GM18498 (cell line): ENCODE results near the gene RBBP8NL.

Experiments used
- ATAC-seq: cut with Tn5 transposase; IDR thresholded peaks from one replicate; pipeline ENCODE4 v1.9.1; 2021; ENCODE audit warnings: mild to moderate bottlenecking, moderate library complexity; ENCODE audit not compliant: unreplicated experiment

The RBBP8NL gene

GRCh38 chr20:62427172-62428001, at the start of gene RBBP8NL:
RBBP8NL (minus strand) TSS chr20:62427539; CDS start chr20:62419647, 7,892 bp downstream.
- ATAC-seq, result no peak

- no peak for ATAC-seq
Measured at GRCh38 chr20:62476056-62476838, 48.9 kb upstream of the RBBP8NL start.

GRCh38 chr20:62475772-62476055, 48.4 kb upstream of the RBBP8NL start, which contains the start of gene GATA5:
GATA5 (minus strand) TSS chr20:62475995; CDS start chr20:62475521, 474 bp downstream.
- no peak for ATAC-seq

DNA sequence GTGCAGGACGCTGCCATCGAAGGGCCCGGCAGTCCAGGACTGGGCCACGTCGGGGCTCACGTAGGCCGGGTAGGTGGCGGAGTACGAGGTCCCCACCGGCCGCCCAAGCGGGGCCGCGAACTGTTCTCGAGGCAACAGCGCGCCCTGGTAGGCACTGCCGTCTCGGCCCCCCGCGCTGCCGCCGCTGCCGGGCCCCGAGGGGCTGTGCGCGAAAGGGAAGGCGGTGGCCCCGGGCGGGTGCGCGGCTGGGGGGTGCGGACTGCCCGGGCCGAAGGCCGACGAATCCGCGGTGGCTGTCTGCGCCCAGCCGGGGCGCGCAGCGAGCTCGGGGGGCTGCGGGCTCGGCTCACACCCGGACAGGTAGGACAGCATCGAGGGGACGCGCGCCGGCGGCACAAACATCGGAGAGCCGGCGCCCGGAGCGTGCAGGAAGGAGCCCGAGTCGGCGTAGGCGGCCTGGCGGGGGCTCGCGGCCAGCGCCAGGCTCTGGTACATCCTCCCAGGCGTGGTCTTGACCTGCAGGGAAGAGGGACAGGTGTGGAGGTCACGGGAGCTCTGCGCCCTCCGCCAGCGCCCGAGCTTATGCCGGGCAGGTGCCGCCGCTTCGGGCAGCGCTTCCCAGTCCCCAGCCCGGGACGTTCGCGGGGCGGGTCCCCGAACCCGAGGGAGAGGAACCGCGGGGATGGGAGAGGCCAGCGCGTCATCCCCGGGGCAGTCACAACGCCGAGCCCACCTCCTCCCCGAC, 47.9 kb upstream of the RBBP8NL start:
- ATAC-seq, result no peak

- no peak for ATAC-seq
Measured at GRCh38 chr20:62474604-62475026, 47.3 kb upstream of the RBBP8NL start.

GRCh38 chr20:62473717-62474603, 46.6 kb upstream of the RBBP8NL start:
- no peak for ATAC-seq

DNA sequence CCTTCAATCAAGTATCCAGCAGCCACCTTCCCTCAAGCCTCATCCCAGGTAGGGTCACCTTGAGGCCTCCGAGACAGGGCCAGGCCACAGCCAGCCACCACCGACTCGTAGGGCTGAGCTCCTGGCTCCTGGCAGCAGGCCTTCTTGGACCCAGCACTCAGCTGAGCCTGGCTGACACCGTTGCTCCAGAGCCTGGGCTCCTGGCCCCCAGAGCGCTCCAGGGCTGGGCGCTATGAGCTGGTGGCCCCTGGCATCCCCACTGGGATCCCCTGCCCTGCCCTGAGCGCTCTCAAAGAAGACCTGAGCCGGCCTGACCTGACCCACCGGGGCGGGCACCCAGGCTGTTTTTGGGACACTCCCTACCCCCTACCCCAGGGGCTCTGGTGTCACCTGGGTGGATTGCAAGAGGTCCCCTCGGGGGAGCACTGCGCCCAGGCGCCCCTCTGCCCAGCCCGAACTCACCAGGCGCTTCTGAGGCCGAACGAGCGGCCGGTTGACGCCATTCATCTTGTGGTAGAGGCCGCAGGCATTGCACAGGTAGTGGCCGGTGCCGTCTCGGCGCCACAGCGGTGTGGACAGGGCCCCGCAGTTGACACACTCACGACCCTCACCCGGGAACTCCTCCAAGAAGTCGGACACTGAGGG, 45.7 kb upstream of the RBBP8NL start:
- ATAC-seq, result no peak

GRCh38 chr20:62472138-62472940, 45.0 kb upstream of the RBBP8NL start:
- ATAC-seq, result no peak

DNA sequence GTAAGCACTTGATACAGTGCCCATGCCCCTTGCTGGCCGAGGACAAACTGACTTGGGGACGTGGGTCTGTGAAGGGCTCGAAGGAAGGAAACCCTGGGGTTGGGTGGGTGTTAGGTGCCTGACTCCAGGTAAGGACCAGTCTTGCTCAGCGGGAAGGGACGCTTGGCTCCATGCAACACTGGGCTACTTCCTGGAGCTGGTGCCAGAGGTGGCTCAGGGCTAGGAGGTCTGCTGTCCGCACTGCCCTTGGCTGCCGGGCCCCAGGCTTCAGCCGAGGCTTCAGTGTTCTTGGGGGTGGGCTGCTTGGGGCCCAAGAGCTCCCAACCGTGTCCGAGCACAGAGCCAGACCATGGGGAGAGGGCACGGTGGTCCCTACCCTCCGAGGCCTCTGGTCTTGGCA, 43.1 kb upstream of the RBBP8NL start:
- ATAC-seq, result no peak

GRCh38 chr20:62470001-62470400, 42.7 kb upstream of the RBBP8NL start:
- ATAC-seq, result no peak

- ATAC-seq, result no peak
Measured at GRCh38 chr20:62469352-62469751, 42.0 kb upstream of the RBBP8NL start.

GRCh38 chr20:62466806-62467537, 39.6 kb upstream of the RBBP8NL start:
- no peak for ATAC-seq

- ATAC-seq, result no peak
Measured at GRCh38 chr20:62466072-62466760, 38.9 kb upstream of the RBBP8NL start.

- no peak for ATAC-seq
Measured at GRCh38 chr20:62464990-62465389, 37.7 kb upstream of the RBBP8NL start.

DNA sequence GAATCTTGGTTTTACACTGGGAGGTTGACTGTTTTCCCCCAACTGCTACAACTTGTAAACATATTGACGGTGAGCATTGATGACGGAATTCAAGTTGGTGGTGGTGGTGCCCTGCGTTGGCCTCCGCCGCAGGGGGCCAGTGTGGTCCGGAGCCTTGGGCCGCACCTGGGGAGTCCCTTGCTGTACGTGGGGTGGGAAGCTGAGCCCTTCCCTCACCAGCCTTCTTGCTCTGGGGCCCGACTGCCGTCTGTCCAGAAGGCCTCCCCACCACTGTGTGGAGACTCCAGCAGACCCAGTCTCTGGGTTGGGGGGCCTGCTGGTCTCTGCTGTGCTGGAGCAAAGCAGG, 37.1 kb upstream of the RBBP8NL start:
- ATAC-seq, result no peak

GRCh38 chr20:62463651-62464424, 36.5 kb upstream of the RBBP8NL start:
- no peak for ATAC-seq

DNA sequence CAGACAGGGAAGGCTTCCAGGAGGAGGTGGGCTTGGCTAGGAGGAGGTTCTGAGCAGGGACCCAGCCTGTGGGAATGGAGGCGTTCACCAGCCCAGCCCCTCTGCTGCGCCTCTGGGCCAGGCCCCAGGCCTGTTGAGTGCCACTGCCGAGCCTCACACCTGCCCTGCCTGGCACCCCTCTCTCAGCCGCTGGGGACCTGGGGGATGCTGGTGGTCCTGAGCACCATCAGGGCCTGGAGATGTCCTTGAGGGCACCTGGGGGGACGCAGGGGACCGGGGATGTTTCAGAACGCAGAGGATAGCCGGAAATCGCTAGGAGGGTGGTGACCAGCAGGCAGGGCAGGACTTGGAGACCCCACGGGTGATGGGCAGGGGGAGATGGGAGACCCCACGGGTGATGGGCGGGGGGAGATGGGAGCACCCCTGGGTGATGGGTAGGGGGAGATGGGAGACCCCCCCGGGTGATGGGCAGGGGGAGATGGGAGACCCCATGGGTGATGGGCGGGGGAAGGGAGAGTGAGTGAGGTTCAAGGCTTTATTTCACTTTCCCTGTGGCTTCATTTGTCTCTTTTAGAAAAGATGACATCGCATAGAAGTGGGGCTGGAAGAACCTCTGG, 35.7 kb upstream of the RBBP8NL start:
- ATAC-seq, result no peak
